Measurements from ENCODE around the gene TMPRSS13.

The TMPRSS13 gene

GRCh38 chr11:117944554-117944953 is 15.4 kb upstream of the TMPRSS13 start:
- TF ChIP-seq, protein P1, sequence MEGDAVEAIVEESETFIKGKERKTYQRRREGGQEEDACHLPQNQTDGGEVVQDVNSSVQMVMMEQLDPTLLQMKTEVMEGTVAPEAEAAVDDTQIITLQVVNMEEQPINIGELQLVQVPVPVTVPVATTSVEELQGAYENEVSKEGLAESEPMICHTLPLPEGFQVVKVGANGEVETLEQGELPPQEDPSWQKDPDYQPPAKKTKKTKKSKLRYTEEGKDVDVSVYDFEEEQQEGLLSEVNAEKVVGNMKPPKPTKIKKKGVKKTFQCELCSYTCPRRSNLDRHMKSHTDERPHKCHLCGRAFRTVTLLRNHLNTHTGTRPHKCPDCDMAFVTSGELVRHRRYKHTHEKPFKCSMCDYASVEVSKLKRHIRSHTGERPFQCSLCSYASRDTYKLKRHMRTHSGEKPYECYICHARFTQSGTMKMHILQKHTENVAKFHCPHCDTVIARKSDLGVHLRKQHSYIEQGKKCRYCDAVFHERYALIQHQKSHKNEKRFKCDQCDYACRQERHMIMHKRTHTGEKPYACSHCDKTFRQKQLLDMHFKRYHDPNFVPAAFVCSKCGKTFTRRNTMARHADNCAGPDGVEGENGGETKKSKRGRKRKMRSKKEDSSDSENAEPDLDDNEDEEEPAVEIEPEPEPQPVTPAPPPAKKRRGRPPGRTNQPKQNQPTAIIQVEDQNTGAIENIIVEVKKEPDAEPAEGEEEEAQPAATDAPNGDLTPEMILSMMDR (IDR thresholded peaks at IDR 0.05; ENCODE audit: control insufficient read depth, extremely low read depth, insufficient read depth): no peak
- no peak for DNase-seq (ENCODE audit: low read depth)

DNA sequence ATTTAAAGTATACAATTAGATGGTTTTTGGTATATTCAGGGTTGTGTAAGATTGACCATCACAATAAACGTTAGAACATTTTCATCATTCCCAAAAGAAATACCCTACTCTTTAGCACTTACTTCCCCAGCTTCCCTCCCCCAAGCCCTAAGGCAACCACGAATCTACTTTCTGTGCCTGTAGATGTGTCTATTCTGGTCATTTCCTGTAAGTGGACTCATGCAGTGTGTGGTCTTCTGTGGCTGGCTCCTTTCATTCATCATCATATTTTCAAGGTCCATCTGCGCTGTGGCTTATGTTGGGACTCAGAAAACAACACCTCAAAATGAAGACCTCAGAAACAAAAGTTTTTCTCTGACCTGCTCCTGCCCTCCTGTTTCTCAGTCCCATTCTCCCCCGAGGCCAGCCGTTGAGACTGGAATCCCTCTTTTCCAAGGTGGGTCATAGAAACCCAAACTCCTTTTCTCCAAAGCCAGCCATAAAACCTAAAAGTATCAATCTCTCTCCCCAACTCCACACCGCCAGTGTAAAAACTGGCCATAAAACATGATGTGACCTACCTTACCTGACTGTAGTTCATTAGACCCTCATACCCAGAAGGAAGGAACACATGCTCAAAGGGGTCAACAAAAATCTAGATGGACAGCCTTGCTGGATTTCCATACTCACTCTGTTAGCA is 12.9 kb upstream of the TMPRSS13 start:
- TF ChIP-seq, protein P1 (IDR thresholded peaks at IDR 0.05; ENCODE audit: control insufficient read depth, extremely low read depth, insufficient read depth): no peak
- no peak for DNase-seq (ENCODE audit: low read depth)
- H3K4me3 ChIP-seq (ENCODE audit: low read depth, low read length): no peak overlapping the region

More at GRCh38 chr11:117944554-117944953, 15.4 kb upstream of the TMPRSS13 start:
- H3K4me3 ChIP-seq (ENCODE audit: low read depth, low read length): no peak overlapping the region

DNA sequence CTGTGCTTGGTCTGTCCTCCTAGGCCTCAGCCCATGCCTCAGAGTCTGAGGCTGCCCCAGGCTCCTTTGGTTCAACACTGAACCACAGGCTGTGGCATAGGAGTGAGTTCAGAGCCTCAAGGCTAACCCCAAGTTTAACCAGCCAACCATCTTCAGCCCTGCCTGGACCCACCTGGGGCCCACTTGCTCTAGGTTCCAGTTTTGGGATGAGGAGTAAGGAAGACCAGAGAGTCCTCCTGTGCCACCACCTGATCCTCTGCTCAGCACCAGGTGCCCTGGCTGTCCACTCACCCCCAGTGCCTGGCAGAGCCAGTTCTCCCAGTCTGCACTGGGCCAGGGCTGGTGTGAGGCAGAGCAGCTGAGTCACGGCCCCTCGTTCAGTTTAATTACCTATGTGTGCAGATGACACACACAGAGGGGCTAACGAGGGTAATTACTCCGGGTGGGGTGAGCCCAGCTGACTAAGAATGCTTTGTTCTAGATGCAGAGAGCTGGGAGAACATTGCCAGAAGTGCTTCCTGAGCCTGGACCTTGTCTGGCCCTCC is 12.0 kb upstream of the TMPRSS13 start:
- TF ChIP-seq, protein P1 (IDR thresholded peaks at IDR 0.05; ENCODE audit: control insufficient read depth, extremely low read depth, insufficient read depth): no peak
- no peak for DNase-seq (ENCODE audit: low read depth)
- H3K4me3 ChIP-seq (ENCODE audit: low read depth, low read length): no peak overlapping the region

DNA sequence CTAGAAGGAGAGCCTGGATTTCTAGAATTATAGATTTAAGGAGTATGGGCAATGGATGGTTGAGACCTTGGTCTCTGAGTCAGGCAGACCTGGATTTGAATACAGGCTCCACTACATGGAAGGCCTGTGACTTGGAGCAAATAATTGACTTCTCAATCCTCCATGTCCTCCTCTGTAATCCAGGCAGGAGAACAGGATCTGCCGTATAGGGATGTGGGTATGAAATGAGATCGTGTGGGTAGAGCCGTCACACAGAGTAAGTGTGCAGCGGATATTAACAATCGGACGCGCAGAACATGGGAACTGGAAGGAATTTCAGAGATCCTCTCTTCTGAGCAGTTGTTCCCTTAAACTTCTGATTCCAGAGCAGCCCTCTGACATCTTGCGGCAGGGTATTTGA is 11.5 kb upstream of the TMPRSS13 start:
- H3K4me3 ChIP-seq (ENCODE audit: low read depth, low read length): no peak overlapping the region
- TF ChIP-seq, protein P1 (IDR thresholded peaks at IDR 0.05; ENCODE audit: control insufficient read depth, extremely low read depth, insufficient read depth): no peak
- DNase-seq (ENCODE audit: low read depth): no peak

DNA sequence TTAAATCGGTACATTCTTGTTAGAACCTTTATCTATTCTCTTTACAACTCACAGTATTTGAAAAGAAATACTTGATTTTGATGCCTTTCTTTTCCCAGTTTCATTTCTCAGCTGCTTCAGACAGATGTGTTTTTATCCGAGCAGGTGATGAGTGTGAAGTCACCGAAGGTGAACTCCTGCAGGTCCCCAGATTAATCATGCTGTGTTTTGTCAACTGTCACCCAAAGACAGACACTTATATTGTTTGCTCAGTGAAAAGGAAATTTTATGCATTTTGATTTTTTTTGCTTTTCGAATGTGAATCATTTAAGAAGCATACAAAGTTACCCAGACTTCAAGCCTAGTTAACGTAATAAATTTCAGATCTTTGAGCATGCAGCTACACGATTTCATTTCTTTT is 7.8 kb upstream of the TMPRSS13 start:
- TF ChIP-seq, protein P1 (IDR thresholded peaks at IDR 0.05; ENCODE audit: control insufficient read depth, extremely low read depth, insufficient read depth): no peak
- no peak overlapping the region for H3K4me3 ChIP-seq (ENCODE audit: low read depth, low read length)
- DNase-seq (ENCODE audit: low read depth): no peak

DNA sequence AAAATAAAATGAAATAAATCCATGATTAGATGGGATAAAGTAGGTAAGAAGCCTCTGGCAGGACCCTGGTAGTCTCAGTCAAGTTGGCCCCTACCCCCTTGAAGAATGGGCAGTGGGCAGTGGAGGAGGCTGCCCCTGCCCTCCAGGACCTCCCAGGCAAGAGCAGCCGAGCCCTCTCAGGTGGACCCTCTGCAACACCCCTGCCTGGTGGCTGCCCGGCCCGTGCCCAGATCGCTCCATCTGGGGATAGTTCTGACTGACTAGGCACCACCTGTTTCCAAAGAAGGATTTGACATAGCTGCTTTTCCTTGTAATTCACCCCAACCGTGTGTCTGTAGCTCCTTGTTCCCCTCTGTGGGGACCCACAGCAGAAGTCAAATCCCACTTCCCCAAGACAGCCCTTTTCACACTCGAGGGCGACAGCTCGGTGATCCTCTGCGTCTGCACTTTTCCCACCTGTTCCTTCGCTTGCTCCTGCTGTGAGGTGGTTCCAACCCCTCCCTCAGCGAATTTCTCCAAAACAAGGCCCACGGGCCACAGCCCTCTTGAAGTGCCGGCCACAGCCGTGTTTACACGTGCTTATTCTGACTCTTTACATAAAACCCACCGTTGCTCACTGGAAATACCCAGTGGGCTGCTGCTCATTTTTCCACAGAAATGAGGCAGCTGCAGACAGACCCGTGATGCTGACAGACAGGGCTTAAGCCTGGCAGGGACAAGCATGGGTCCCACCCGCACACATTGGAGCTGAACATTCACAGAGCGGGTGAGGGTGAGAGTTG is 5.5 kb upstream of the TMPRSS13 start:
- TF ChIP-seq, protein P1 (IDR thresholded peaks at IDR 0.05; ENCODE audit: control insufficient read depth, extremely low read depth, insufficient read depth): no peak
- H3K4me3 ChIP-seq (ENCODE audit: low read depth, low read length): no peak overlapping the region
- DNase-seq (ENCODE audit: low read depth): no peak
